Adrenal gland (tissue), 5 donors: Measurements from ENCODE around the gene MGST2.

Experiments used
- CTCF ChIP-seq, 6 experiments: fragments of 450-650 bp in 4 of 6; fragments of 200-600 bp in 2 of 6; sonication (generic) in 1 of 6; IDR thresholded peaks; 1 replicate in 5 of 6; 2 replicates in 1 of 6; pipeline versions ENCODE4 v1.5.1 to v1.8.0; 2016 to 2021; ENCODE audit warnings: antibody characterized with exemption in 6 of 6, mild to moderate bottlenecking in 2 of 6, moderate library complexity in 1 of 6
- POLR2A ChIP-seq, 2 donors: fragments of 450-650 bp; IDR thresholded peaks; one replicate each; pipeline ENCODE4 v1.6.1; 2017; ENCODE audit warnings: antibody characterized with exemption in 2 of 2, mild to moderate bottlenecking in 2 of 2, moderate library complexity in 1 of 2
- donor health status: DM: no; HTN: no; CAD: no.

GRCh38 chr4:139696491-139696890 is 30.9 kb downstream of the MGST2 start:
- TF ChIP-seq CTCF (IDR thresholded peaks at IDR 0.05) (no peak), POLR2A (IDR thresholded peaks at IDR 0.05) (no peak)
